Neural progenitor cell (in vitro differentiated cells): ENCODE measurements around the gene RFX1. TPM values are rescaled to one million over a fixed set of nuclear protein-coding genes. Genes with fewer than 3 reads are reported as not detected.
A peak's percentile ranks its signal among the peaks of the same experiment; 100 is the strongest.
"Not testable (repeated sequence)": the region's sequence is repeated elsewhere in the genome, so short reads cannot be mapped to it uniquely, and the experiment has no call there.

Source experiments
- DNase-seq: peaks from one replicate; pipeline ENCODE4 v3.0.0-alpha.2; 2016; ENCODE audit warnings: low spot score
- H2AFZ ChIP-seq: fragments of 200-600 bp; sonication (generic); replicated peaks from 2 replicates; pipeline ENCODE4 v1.6.1; 2016; ENCODE audit warnings: antibody characterized with exemption
- H3F3A ChIP-seq: fragments of 200-600 bp; sonication (generic); 2 replicates; pipeline ENCODE4 v1.6.1; 2016; ENCODE audit warnings: antibody characterized with exemption, low read depth
- H3K27ac ChIP-seq: fragments of 200-600 bp; sonication (generic); 2 replicates; pipeline ENCODE4 v1.5.1; 2016; ENCODE audit warnings: mild to moderate bottlenecking
- H3K27me3 ChIP-seq: fragments of 200-600 bp; sonication (generic); 2 replicates; pipeline ENCODE4 v1.6.1; 2016; ENCODE audit warnings: mild to moderate bottlenecking, moderate library complexity
- H3K36me3 ChIP-seq: fragments of 200-600 bp; sonication (generic); 2 replicates; pipeline ENCODE4 v1.5.1; 2016
- H3K4me1 ChIP-seq: fragments of 200-600 bp; sonication (generic); 2 replicates; pipeline ENCODE4 v1.6.1; 2016; ENCODE audit warnings: mixed run types
- H3K4me2 ChIP-seq: fragments of 200-600 bp; sonication (generic); 2 replicates; pipeline ENCODE4 v1.6.1; 2016
- H3K4me3 ChIP-seq: fragments of 200-600 bp; sonication (generic); 2 replicates; pipeline ENCODE4 v1.5.1; 2016
- H3K79me2 ChIP-seq: fragments of 200-600 bp; sonication (generic); 2 replicates; pipeline ENCODE4 v1.6.1; 2016; ENCODE audit warnings: low read depth
- H3K9ac ChIP-seq: fragments of 200-600 bp; sonication (generic); 2 replicates; pipeline ENCODE4 v1.6.1; 2016
- H3K9me3 ChIP-seq: fragments of 200-600 bp; sonication (generic); 2 replicates; pipeline ENCODE4 v1.5.1; 2016; ENCODE audit warnings: low read depth
- H4K20me1 ChIP-seq: fragments of 200-600 bp; sonication (generic); 2 replicates; pipeline ENCODE4 v1.6.1; 2016; ENCODE audit warnings: low read depth
- H3K27ac Mint-ChIP-seq: 3 replicates; pipeline ENCODE4 v1.8.0; 2021; ENCODE audit warnings: mixed read lengths
- H3K27me3 Mint-ChIP-seq: 2 replicates; pipeline ENCODE4 v1.8.0; 2022; ENCODE audit warnings: low read depth, mild to moderate bottlenecking, inconsistent platforms, moderate library complexity, mixed read lengths; ENCODE audit not compliant: insufficient read depth
- H3K36me3 Mint-ChIP-seq: 3 replicates; pipeline ENCODE4 v1.8.0; 2021; ENCODE audit warnings: mixed read lengths
- H3K4me1 Mint-ChIP-seq: 3 replicates; pipeline ENCODE4 v1.8.0; 2021; ENCODE audit warnings: mixed read lengths
- H3K4me3 Mint-ChIP-seq: 3 replicates; pipeline ENCODE4 v1.8.0; 2021; ENCODE audit warnings: mild to moderate bottlenecking, moderate library complexity, mixed read lengths
- H3K9me3 Mint-ChIP-seq: 3 replicates; pipeline ENCODE4 v1.8.0; 2020; ENCODE audit warnings: mixed read lengths
- EZH2 ChIP-seq: fragments of 200-600 bp; sonication (generic); IDR thresholded peaks from 2 replicates; pipeline ENCODE4 v1.6.1; 2017; ENCODE audit warnings: antibody characterized with exemption, mild to moderate bottlenecking, moderate library complexity
- EZH2phosphoT487 ChIP-seq: fragments of 200-600 bp; sonication (generic); IDR thresholded peaks from 2 replicates; pipeline ENCODE4 v1.6.1; 2017; ENCODE audit warnings: antibody characterized with exemption
- total RNA-seq: library from RNA; depleted of rRNA; stranded (reverse); fragments of >200 nt; gene quantifications from 2 replicates; pipeline ENCODE4 v1.2.3, GENCODE V29; 2015; ENCODE audit warnings: low replicate concordance
- TF ChIP-seq, protein P1 (sequence below): fragments of 200-600 bp; sonication (generic); IDR thresholded peaks from 2 replicates; pipeline ENCODE4 v1.5.1; 2017; ENCODE audit warnings: antibody characterized with exemption, mild to moderate bottlenecking

RFX1 gene
- total RNA-seq, 1 donor from 2014 or later, result 1.0 TPM

DNA sequence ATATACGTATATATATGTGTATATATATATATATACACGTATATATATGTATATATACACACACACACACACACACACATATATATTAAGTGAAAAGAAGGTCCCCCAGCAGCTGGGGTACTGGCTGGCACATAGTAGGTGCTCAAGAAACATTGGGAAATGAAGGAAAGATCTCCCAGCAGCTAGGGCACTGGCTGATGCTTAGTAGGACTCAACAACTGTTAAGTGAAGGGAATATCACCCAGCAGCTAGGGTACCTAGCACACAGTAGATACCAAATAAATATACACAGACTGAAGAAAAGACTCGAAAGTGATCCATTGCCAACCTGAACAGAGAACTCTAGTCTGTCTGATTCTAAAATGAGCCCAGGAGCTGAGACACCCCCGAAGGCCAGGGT is 80.1 kb downstream of the RFX1 start:
- peaks cover under 1% of the 10 kb centered on the region for H3K36me3 ChIP-seq
- H3K4me1 ChIP-seq, result no peaks in the 10 kb centered on the region
- Mint-ChIP-seq H3K27ac (no peak overlapping the region), H3K36me3 (peaks cover 37% of the 10 kb centered on the region), H3K27me3 (peaks cover 4% of the 10 kb centered on the region), H3K4me3 (no peak overlapping the region), H3K4me1 (no peaks in the 10 kb centered on the region), H3K9me3 (peaks cover 2% of the 10 kb centered on the region)
- no peak for TF ChIP-seq EZH2phosphoT487
- TF ChIP-seq EZH2, result no peak
- TF ChIP-seq, protein P1, sequence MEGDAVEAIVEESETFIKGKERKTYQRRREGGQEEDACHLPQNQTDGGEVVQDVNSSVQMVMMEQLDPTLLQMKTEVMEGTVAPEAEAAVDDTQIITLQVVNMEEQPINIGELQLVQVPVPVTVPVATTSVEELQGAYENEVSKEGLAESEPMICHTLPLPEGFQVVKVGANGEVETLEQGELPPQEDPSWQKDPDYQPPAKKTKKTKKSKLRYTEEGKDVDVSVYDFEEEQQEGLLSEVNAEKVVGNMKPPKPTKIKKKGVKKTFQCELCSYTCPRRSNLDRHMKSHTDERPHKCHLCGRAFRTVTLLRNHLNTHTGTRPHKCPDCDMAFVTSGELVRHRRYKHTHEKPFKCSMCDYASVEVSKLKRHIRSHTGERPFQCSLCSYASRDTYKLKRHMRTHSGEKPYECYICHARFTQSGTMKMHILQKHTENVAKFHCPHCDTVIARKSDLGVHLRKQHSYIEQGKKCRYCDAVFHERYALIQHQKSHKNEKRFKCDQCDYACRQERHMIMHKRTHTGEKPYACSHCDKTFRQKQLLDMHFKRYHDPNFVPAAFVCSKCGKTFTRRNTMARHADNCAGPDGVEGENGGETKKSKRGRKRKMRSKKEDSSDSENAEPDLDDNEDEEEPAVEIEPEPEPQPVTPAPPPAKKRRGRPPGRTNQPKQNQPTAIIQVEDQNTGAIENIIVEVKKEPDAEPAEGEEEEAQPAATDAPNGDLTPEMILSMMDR, result no peak
- H3K27ac ChIP-seq, result no peak overlapping the region
- H3K4me3 ChIP-seq, result no peak overlapping the region
- H3K9me3 ChIP-seq, result no peaks in the 10 kb centered on the region
- no peaks in the 10 kb centered on the region for H3K27me3 ChIP-seq
- H3K9ac ChIP-seq, result no peak overlapping the region
- no peak overlapping the region for H3K4me2 ChIP-seq
- H2AFZ ChIP-seq, result no peak overlapping the region
- no peaks in the 10 kb centered on the region for H4K20me1 ChIP-seq
- H3F3A ChIP-seq, result no peaks in the 10 kb centered on the region
- H3K79me2 ChIP-seq, result no peaks in the 10 kb centered on the region
- DNase-seq, result no peak

- no peak overlapping the region for H3K4me3 Mint-ChIP-seq
- H3K9ac ChIP-seq, result no peak overlapping the region
- no peaks in the 10 kb centered on the region for H3K27me3 ChIP-seq
- H3K27me3 Mint-ChIP-seq, result peaks cover 4% of the 10 kb centered on the region
- H3K4me2 ChIP-seq, result no peak overlapping the region
- TF ChIP-seq, protein P1, result no peak
- TF ChIP-seq EZH2phosphoT487 (no peak), EZH2 (no peak)
- no peaks in the 10 kb centered on the region for H4K20me1 ChIP-seq
- H3K9me3 Mint-ChIP-seq, result peaks cover 4% of the 10 kb centered on the region
- no peak for DNase-seq
- H3K27ac ChIP-seq, result no peak overlapping the region
- H3K79me2 ChIP-seq, result no peaks in the 10 kb centered on the region
- no peak overlapping the region for H3K27ac Mint-ChIP-seq
- peaks cover 43% of the 10 kb centered on the region for H3K36me3 Mint-ChIP-seq
- H3K4me1 Mint-ChIP-seq, result no peaks in the 10 kb centered on the region
- H3K4me3 ChIP-seq, result no peak overlapping the region
- peaks cover 4% of the 10 kb centered on the region for H3K36me3 ChIP-seq
- H3F3A ChIP-seq, result no peaks in the 10 kb centered on the region
- H3K4me1 ChIP-seq, result no peaks in the 10 kb centered on the region
- no peak overlapping the region for H2AFZ ChIP-seq
- H3K9me3 ChIP-seq, result no peaks in the 10 kb centered on the region
Observed at GRCh38 chr19:13923194-13923987, 82.7 kb downstream of the RFX1 start.

GRCh38 chr19:13922118-13922517 is 84.0 kb downstream of the RFX1 start:
- DNase-seq, H3K27ac Mint-ChIP-seq, H3K9me3 ChIP-seq, H3K36me3 ChIP-seq, H3F3A ChIP-seq, H3K4me1 ChIP-seq, H3K4me3 Mint-ChIP-seq, H2AFZ ChIP-seq, H3K9ac ChIP-seq, H3K9me3 Mint-ChIP-seq, H3K27me3 Mint-ChIP-seq, H3K4me1 Mint-ChIP-seq, H3K4me2 ChIP-seq, H4K20me1 ChIP-seq, H3K79me2 ChIP-seq, H3K27me3 ChIP-seq, H3K27ac ChIP-seq, H3K4me3 ChIP-seq: not testable (repeated sequence)
- H3K36me3 Mint-ChIP-seq, result peaks cover 38% of the 10 kb centered on the region

DNA sequence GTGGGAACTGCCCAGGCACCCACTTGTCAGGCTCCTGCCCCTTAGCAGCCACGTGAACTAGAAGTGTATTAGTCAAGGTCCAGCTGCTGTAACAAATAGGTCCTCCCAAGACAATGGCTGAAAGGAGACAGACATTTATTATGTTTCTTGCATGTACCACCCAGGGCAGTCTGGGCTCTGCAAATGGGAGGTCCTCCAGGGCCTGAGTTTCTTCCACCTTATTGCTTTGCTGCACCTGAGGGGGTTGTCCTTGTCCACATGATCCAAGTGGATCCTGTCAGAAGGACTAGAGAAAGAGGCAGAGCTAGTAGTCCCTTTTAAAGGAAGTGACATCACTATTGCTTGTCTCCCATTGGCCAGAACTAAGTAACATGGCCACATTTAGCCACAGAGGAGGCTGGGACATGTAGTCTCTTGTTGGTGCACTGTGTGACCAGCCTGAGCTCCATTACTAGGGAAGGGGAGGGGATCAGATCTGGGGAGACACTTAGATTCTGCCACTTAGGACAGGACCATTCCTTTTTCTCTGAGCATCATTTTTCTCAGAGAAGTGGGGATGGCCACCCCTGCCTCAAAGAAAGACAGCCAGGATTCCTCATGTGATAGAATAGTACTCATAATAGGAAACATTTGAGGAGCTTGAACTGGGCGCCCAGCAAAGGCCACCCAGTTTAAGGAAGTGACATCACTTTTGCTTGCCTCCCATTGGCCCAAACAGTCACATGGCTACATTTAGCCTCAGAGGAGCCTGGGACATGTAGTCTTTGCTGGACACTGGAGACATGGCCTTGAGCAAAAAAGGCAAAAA is 85.0 kb downstream of the RFX1 start:
- Histone ChIP-seq H3K9me3 (no peaks in the 10 kb centered on the region), H3K79me2 (no peaks in the 10 kb centered on the region), H3F3A (no peaks in the 10 kb centered on the region), H3K36me3 (peaks cover 4% of the 10 kb centered on the region), H3K27me3 (no peaks in the 10 kb centered on the region), H3K4me2 (no peak overlapping the region), H3K9ac (no peak overlapping the region), H2AFZ (no peak overlapping the region), H3K27ac (no peak overlapping the region), H3K4me1 (no peaks in the 10 kb centered on the region), H4K20me1 (no peaks in the 10 kb centered on the region), H3K4me3 (no peak overlapping the region)
- no peak overlapping the region for H3K4me3 Mint-ChIP-seq
- H3K9me3 Mint-ChIP-seq, result peaks cover 4% of the 10 kb centered on the region
- H3K4me1 Mint-ChIP-seq, result no peaks in the 10 kb centered on the region
- TF ChIP-seq, protein P1, result no peak
- TF ChIP-seq EZH2 (no peak), EZH2phosphoT487 (no peak)
- H3K36me3 Mint-ChIP-seq, result peaks cover 32% of the 10 kb centered on the region
- H3K27ac Mint-ChIP-seq, result no peak overlapping the region
- peak; percentile 50 for DNase-seq
- H3K27me3 Mint-ChIP-seq, result peaks cover 4% of the 10 kb centered on the region
